HEK293 (cell line): ENCODE results near the gene HMGXB4.

ENCODE experiments used
- CTCF ChIA-PET: fragments of 350-600 bp; formaldehyde crosslinking; extraction: SDS; loops from one replicate; lab custom pipeline; 2021; ENCODE audit warnings: antibody characterized with exemption; lab: Yijun Ruan, JAX
- POLR2A ChIA-PET: fragments of 300-600 bp; formaldehyde crosslinking; extraction: SDS; loops from one replicate; lab custom pipeline; 2020; ENCODE audit warnings: antibody characterized with exemption, inconsistent platforms; lab: Yijun Ruan, JAX
- H3K27ac ChIP-seq: fragments of 200-500 bp; sonication (Bioruptor generic); 2 replicates; pipeline ENCODE4 v1.5.1; 2014; ENCODE audit warnings: low read depth, low read length, control low read depth, inconsistent platforms; ENCODE audit errors: extremely low read depth
- H3K36me3 ChIP-seq, 2 experiments: fragments of 200-500 bp in 1 of 2; sonication (Bioruptor generic) in 1 of 2; 1 replicate in 1 of 2; 2 replicates in 1 of 2; pipeline ENCODE4 v1.5.1; 2014 to 2017; ENCODE audit warnings: inconsistent platforms in 2 of 2, low read length in 2 of 2; ENCODE audit not compliant: control insufficient read depth in 2 of 2, insufficient read depth in 1 of 2
- H3K4me1 ChIP-seq: fragments of 200-500 bp; sonication (Bioruptor generic); 2 replicates; pipeline ENCODE4 v1.5.1; 2014; ENCODE audit warnings: mild to moderate bottlenecking, low read length, inconsistent platforms; ENCODE audit not compliant: control insufficient read depth, insufficient read depth
- H3K4me3 ChIP-seq: 2 replicates; pipeline ENCODE4 v1.5.1; 2011; ENCODE audit warnings: low read depth, mild to moderate bottlenecking, control low read depth, low read length, moderate library complexity
- H3K9me3 ChIP-seq: fragments of 200-500 bp; sonication (Bioruptor generic); 2 replicates; pipeline ENCODE4 v1.5.1; 2014; ENCODE audit warnings: low read depth, low read length, inconsistent platforms; ENCODE audit not compliant: control insufficient read depth, insufficient read depth
- KLF1 ChIP-seq: fragments of 450-650 bp; formaldehyde crosslinking; IDR thresholded peaks from 2 replicates; pipeline ENCODE4 v1.5.1; 2016; ENCODE audit warnings: missing biosample characterization, missing genetic modification characterization
- OSR2 ChIP-seq: fragments of 450-650 bp; formaldehyde crosslinking; IDR thresholded peaks from 2 replicates; pipeline ENCODE4 v1.5.1; 2016; ENCODE audit warnings: missing biosample characterization, missing genetic modification characterization
- SETDB1 ChIP-seq: IDR thresholded peaks from one replicate; pipeline ENCODE4 v1.6.1; 2017; ENCODE audit warnings: mild to moderate bottlenecking, low read length, moderate library complexity, mixed read lengths; ENCODE audit not compliant: insufficient read length
- SP7 ChIP-seq: fragments of 450-650 bp; formaldehyde crosslinking; IDR thresholded peaks from 2 replicates; pipeline ENCODE4 v1.5.1; 2016; ENCODE audit warnings: missing biosample characterization, missing genetic modification characterization
- TSHZ1 ChIP-seq: fragments of 450-650 bp; formaldehyde crosslinking; IDR thresholded peaks from 2 replicates; pipeline ENCODE4 v1.5.1; 2016; ENCODE audit warnings: missing biosample characterization, missing genetic modification characterization, borderline replicate concordance
- ZNF10 ChIP-seq: fragments of 450-650 bp; formaldehyde crosslinking; IDR thresholded peaks from 2 replicates; pipeline ENCODE4 v1.5.1; 2017; ENCODE audit warnings: missing biosample characterization, missing genetic modification characterization
- ZNF184 ChIP-seq: fragments of 450-650 bp; IDR thresholded peaks from 2 replicates; pipeline ENCODE4 v1.5.1; 2018; ENCODE audit warnings: missing biosample characterization, mild to moderate bottlenecking, missing genetic modification characterization
- ZNF335 ChIP-seq: fragments of 450-650 bp; formaldehyde crosslinking; conservative IDR thresholded peaks from 2 replicates; pipeline ENCODE4 v1.5.1; 2016; ENCODE audit warnings: missing biosample characterization, missing genetic modification characterization
- ZNF354C ChIP-seq: fragments of 450-650 bp; formaldehyde crosslinking; IDR thresholded peaks from 2 replicates; pipeline ENCODE4 v1.5.1; 2016; ENCODE audit warnings: missing biosample characterization, missing genetic modification characterization, low read depth, borderline replicate concordance
- ZNF510 ChIP-seq: fragments of 450-650 bp; formaldehyde crosslinking; IDR thresholded peaks from 2 replicates; pipeline ENCODE4 v1.5.1; 2018; ENCODE audit warnings: mild to moderate bottlenecking, missing genetic modification characterization, missing biosample characterization; ENCODE audit not compliant: insufficient replicate concordance
- ZNF548 ChIP-seq: fragments of 450-650 bp; formaldehyde crosslinking; IDR thresholded peaks from 2 replicates; pipeline ENCODE4 v1.5.1; 2016; ENCODE audit warnings: missing biosample characterization, missing genetic modification characterization
- ZNF610 ChIP-seq: fragments of 450-650 bp; formaldehyde crosslinking; IDR thresholded peaks from 2 replicates; pipeline ENCODE4 v1.5.1; 2016; ENCODE audit warnings: missing biosample characterization, missing genetic modification characterization, borderline replicate concordance
- ZNF623 ChIP-seq: fragments of 450-650 bp; formaldehyde crosslinking; IDR thresholded peaks from 2 replicates; pipeline ENCODE4 v1.5.1; 2016; ENCODE audit warnings: missing biosample characterization, missing genetic modification characterization
- ZNF701 ChIP-seq: fragments of 450-650 bp; formaldehyde crosslinking; IDR thresholded peaks from 2 replicates; pipeline ENCODE4 v1.5.1; 2016; ENCODE audit warnings: missing biosample characterization, missing genetic modification characterization
- ZNF791 ChIP-seq: fragments of 450-650 bp; formaldehyde crosslinking; IDR thresholded peaks from 2 replicates; pipeline ENCODE4 v1.5.1; 2016; ENCODE audit warnings: missing biosample characterization, missing genetic modification characterization
- ZNF843 ChIP-seq: fragments of 450-650 bp; formaldehyde crosslinking; IDR thresholded peaks from 2 replicates; pipeline ENCODE4 v1.5.1; 2016; ENCODE audit warnings: missing biosample characterization, missing genetic modification characterization
- TF ChIP-seq, protein P1 (sequence below): fragments of 450-650 bp; formaldehyde crosslinking; conservative IDR thresholded peaks from 2 replicates; pipeline ENCODE4 v1.5.1; 2016; ENCODE audit warnings: low read depth, missing biosample characterization, missing genetic modification characterization

Gene HMGXB4

GRCh38 chr22:35344956-35345690 is 87.8 kb downstream of the HMGXB4 start:
- H3K4me3 ChIP-seq = no peak overlapping the region
- H3K4me1 ChIP-seq = no peaks in the 10 kb centered on the region
- TF ChIP-seq ZNF354C = no peak
- TF ChIP-seq ZNF843 (tag by site-specific recombination) = no peak
- TF ChIP-seq ZNF610 = no peak
- no peak for TF ChIP-seq KLF1
- no peak for TF ChIP-seq ZNF623 (tag by site-specific recombination)
- TF ChIP-seq ZNF548 = no peak
- TF ChIP-seq ZNF701 (tag by site-specific recombination) = no peak
- no peak for TF ChIP-seq SP7 (tag by site-specific recombination)
- TF ChIP-seq TSHZ1 (tag by site-specific recombination) = no peak
- TF ChIP-seq ZNF510 (tag by site-specific recombination) = no peak
- no peak for TF ChIP-seq ZNF10
- no peak for TF ChIP-seq SETDB1
- no peak for TF ChIP-seq ZNF335
- TF ChIP-seq, protein P1, sequence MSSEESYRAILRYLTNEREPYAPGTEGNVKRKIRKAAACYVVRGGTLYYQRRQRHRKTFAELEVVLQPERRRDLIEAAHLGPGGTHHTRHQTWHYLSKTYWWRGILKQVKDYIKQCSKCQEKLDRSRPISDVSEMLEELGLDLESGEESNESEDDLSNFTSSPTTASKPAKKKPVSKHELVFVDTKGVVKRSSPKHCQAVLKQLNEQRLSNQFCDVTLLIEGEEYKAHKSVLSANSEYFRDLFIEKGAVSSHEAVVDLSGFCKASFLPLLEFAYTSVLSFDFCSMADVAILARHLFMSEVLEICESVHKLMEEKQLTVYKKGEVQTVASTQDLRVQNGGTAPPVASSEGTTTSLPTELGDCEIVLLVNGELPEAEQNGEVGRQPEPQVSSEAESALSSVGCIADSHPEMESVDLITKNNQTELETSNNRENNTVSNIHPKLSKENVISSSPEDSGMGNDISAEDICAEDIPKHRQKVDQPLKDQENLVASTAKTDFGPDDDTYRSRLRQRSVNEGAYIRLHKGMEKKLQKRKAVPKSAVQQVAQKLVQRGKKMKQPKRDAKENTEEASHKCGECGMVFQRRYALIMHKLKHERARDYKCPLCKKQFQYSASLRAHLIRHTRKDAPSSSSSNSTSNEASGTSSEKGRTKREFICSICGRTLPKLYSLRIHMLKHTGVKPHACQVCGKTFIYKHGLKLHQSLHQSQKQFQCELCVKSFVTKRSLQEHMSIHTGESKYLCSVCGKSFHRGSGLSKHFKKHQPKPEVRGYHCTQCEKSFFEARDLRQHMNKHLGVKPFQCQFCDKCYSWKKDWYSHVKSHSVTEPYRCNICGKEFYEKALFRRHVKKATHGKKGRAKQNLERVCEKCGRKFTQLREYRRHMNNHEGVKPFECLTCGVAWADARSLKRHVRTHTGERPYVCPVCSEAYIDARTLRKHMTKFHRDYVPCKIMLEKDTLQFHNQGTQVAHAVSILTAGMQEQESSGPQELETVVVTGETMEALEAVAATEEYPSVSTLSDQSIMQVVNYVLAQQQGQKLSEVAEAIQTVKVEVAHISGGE (tag by site-specific recombination) = no peak
- TF ChIP-seq ZNF791 = no peak
- no peak for TF ChIP-seq OSR2 (tag by site-specific recombination)
- TF ChIP-seq ZNF184 = no peak
- H3K27ac ChIP-seq = no peak overlapping the region
- peaks cover 12 to 61% of the 10 kb centered on the region in 2 experiments; a peak in 2 of 3 replicates for H3K36me3 ChIP-seq
- no peaks in the 10 kb centered on the region for H3K9me3 ChIP-seq
- ChIA-PET CTCF (no interaction called here), POLR2A (no interaction called here)
